Thoracic aorta (tissue), 2 donors: ENCODE measurements around the gene DTX3L. TPM values are rescaled to one million over a fixed set of nuclear protein-coding genes. Genes with fewer than 3 reads are reported as not detected.

ENCODE experiments used
- ATAC-seq: fragments of 150-250 bp; one replicate; pipeline ENCODE4 v1.8.0; 2017; ENCODE audit warnings: low read depth; ENCODE audit not compliant: insufficient number of reproducible peaks, low FRiP score
- DNase-seq: peaks from one replicate; pipeline ENCODE4 v3.0.0-alpha.2; 2020; ENCODE audit warnings: low spot score
- H3K27ac ChIP-seq, 2 donors: fragments of 200-600 bp; sonication (generic); 1 replicate in 1 of 2; 2 replicates in 1 of 2; pipeline ENCODE4 v1.5.1; 2016; ENCODE audit warnings: mild to moderate bottlenecking in 2 of 2, moderate library complexity in 2 of 2
- H3K27me3 ChIP-seq: fragments of 200-600 bp; sonication (generic); replicated peaks from 2 replicates; pipeline ENCODE4 v1.6.0; 2016; ENCODE audit warnings: mild to moderate bottlenecking; ENCODE audit not compliant: insufficient read depth
- H3K36me3 ChIP-seq: fragments of 200-600 bp; sonication (generic); one replicate; pipeline ENCODE4 v1.5.1; 2016
- H3K4me1 ChIP-seq, 2 donors: fragments of 200-600 bp; sonication (generic); 1 replicate in 1 of 2; 2 replicates in 1 of 2; pipeline versions ENCODE4 v1.5.1 to v1.6.0; 2016; ENCODE audit warnings: low read depth in 2 of 2, mild to moderate bottlenecking in 1 of 2; ENCODE audit not compliant: control insufficient read depth in 1 of 2
- H3K4me3 ChIP-seq: fragments of 200-600 bp; sonication (generic); 2 replicates; pipeline ENCODE4 v1.5.1; 2016; ENCODE audit warnings: mild to moderate bottlenecking
- H3K9me3 ChIP-seq: fragments of 200-600 bp; sonication (generic); 2 replicates; pipeline ENCODE4 v1.5.1; 2016
- total RNA-seq, 2 donors: library from RNA; depleted of rRNA; stranded (reverse); fragments of >200 nt; gene quantifications; one replicate each; pipeline versions ENCODE4 v1.1.0 to v1.2.3, GENCODE V29; 2016
- TF ChIP-seq, protein P1 (sequence below): fragments of 200-600 bp; sonication (generic); IDR thresholded peaks from one replicate; pipeline ENCODE4 v1.5.1; 2019; ENCODE audit warnings: antibody characterized with exemption

The DTX3L gene
- total RNA-seq, 2 donors from 2014 or later: 16.2 to 31.5 TPM

GRCh38 chr3:122535964-122536631, 28.0 kb upstream of the DTX3L start:
- DNase-seq (no peak), ATAC-seq (no peak)
- Histone ChIP-seq H3K4me3 (no peak overlapping the region), H3K9me3 (no peaks in the 10 kb centered on the region), H3K27ac (no peak overlapping the region), H3K27me3 (no peaks in the 10 kb centered on the region), H3K4me1 (no peaks in the 10 kb centered on the region), H3K36me3 (peaks cover 48% of the 10 kb centered on the region)
- TF ChIP-seq, protein P1, sequence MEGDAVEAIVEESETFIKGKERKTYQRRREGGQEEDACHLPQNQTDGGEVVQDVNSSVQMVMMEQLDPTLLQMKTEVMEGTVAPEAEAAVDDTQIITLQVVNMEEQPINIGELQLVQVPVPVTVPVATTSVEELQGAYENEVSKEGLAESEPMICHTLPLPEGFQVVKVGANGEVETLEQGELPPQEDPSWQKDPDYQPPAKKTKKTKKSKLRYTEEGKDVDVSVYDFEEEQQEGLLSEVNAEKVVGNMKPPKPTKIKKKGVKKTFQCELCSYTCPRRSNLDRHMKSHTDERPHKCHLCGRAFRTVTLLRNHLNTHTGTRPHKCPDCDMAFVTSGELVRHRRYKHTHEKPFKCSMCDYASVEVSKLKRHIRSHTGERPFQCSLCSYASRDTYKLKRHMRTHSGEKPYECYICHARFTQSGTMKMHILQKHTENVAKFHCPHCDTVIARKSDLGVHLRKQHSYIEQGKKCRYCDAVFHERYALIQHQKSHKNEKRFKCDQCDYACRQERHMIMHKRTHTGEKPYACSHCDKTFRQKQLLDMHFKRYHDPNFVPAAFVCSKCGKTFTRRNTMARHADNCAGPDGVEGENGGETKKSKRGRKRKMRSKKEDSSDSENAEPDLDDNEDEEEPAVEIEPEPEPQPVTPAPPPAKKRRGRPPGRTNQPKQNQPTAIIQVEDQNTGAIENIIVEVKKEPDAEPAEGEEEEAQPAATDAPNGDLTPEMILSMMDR: no peak

DNA sequence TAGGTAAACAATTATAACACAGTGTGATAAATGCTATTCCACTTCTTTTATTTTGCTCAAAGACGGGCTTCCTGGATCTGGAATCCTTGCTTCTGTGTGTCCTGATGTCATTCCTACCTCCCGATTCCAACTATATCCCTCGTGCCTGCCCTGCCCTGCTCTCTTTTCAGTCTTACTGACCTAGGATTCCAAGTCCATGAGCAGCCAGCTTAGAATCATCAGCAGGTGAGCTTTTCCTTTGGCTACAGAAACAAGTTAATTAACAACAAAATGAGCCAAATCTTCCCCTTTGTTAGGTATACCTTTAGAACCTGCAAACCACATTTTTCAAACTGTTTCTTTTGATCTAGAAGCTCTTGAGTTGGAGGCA, 27.5 kb upstream of the DTX3L start:
- H3K27ac ChIP-seq: no peak overlapping the region
- H3K4me1 ChIP-seq: no peaks in the 10 kb centered on the region
- TF ChIP-seq, protein P1: no peak
- no peak for DNase-seq
- peaks cover 49% of the 10 kb centered on the region for H3K36me3 ChIP-seq
- no peak for ATAC-seq
- no peaks in the 10 kb centered on the region for H3K9me3 ChIP-seq
- no peak overlapping the region for H3K4me3 ChIP-seq
- H3K27me3 ChIP-seq: no peaks in the 10 kb centered on the region

GRCh38 chr3:122538956-122539490, 25.1 kb upstream of the DTX3L start:
- Histone ChIP-seq H3K36me3 (peaks cover 40% of the 10 kb centered on the region), H3K27ac (no peak overlapping the region), H3K4me3 (no peak overlapping the region), H3K4me1 (no peaks in the 10 kb centered on the region), H3K9me3 (no peaks in the 10 kb centered on the region), H3K27me3 (no peaks in the 10 kb centered on the region)
- DNase-seq (no peak), ATAC-seq (no peak)
- TF ChIP-seq, protein P1: no peak

DNA sequence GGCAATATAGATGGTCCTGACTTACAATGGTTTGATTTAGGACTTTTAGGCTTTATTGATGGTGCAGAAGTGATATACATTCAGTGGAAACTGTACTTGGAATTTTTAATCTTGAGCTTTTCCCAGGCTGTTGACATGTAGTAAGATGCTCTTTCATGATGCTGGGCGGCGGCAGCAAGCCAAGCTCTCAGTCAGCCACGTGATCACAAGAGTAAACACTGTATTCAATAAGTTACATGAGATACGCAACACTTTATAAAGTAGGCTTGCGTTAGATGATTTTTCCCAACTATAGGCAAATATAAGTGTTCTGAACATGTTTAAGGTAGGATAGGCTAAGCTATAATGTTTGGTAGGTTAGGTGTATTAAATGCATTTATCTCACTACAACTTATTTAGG, 18.0 kb upstream of the DTX3L start:
- Histone ChIP-seq H3K27ac (no peak overlapping the region), H3K4me1 (no peaks in the 10 kb centered on the region), H3K36me3 (peaks cover 23% of the 10 kb centered on the region), H3K4me3 (no peak overlapping the region), H3K27me3 (no peaks in the 10 kb centered on the region), H3K9me3 (no peaks in the 10 kb centered on the region)
- TF ChIP-seq, protein P1: no peak
- ATAC-seq (no peak), DNase-seq (no peak)

DNA sequence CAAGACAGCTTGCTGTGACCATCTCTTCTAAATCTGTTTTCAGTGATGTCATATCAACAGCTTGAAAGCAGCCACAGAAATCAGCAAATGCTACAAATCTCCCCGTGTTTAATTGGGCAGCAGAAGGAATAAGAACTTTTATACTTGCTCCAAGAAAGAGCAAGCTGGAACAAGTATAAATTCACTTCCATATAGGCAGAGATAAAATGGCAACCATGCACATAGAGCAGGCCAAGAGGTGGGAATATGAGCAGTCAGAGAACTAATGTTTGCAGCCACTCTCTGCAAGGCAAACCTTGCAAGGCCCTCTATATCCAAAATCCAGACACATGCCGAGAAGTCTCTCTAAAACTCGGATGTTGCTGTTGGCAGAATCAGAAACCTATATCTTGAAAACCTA, 16.1 kb upstream of the DTX3L start:
- Histone ChIP-seq H3K36me3 (peaks cover 32% of the 10 kb centered on the region), H3K4me1 (no peaks in the 10 kb centered on the region), H3K9me3 (no peaks in the 10 kb centered on the region), H3K27me3 (no peaks in the 10 kb centered on the region), H3K27ac (no peak overlapping the region), H3K4me3 (no peak overlapping the region)
- TF ChIP-seq, protein P1: no peak
- DNase-seq: no peak
- ATAC-seq: no peak
